ENCODE data around the gene FTO.

FTO gene

DNA sequence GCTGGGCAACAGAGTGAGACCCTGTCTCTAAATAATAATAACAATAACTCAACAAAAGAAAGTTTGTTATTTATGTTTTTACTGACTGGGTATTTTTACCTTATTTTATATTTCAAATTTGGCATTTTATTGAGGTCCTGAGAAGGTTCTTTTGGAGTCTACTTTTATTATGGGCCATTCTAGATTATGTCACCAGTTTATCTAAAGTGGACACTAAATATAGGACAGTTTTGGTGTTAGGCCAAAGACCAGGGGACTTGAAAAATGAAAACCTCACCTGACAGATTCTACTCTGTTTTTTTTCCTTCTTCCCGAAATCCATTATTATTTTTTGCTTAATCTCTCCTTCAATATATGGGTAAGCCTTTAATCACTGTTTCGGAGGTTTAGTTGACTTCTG lies 8.1 kb downstream of the FTO start:
- no peak for DNase-seq

DNA sequence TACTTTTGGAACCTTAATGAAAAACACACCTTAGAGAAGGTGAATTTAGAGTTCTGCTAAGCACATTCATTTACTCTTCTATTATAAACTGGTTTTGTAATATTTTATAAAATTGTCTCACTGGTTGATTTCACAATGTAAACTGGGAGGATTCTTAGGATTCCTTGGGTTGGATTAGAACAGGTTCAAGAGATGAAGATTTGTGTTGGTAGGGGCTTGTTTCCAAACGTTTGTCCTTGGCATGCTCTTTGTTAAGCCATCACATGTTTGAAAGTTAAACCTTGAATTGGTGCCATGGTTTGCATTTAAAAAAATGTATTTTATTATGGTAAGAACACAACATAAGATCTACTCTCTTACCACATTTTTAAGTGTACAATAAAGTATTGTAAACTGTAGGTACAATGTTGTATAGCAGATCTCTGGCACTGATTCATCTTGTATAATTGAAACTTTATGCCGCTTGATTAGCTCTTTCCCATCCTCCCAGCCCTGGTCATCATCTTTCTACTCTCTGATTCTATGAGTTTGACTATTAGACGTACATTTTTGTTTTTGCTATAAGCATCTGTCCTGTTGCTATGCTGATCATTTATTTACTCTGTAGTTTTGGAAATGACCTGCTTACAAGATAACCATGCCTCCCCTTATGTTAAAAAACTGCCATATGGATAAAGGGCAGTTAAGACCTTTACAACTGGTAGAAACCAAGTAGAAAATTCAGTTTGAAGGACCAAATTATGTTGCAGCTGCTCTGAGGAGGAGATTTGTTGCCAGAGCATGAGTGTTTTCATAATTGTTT lies 9.6 kb downstream of the FTO start:
- DNase-seq, result no peak

DNA sequence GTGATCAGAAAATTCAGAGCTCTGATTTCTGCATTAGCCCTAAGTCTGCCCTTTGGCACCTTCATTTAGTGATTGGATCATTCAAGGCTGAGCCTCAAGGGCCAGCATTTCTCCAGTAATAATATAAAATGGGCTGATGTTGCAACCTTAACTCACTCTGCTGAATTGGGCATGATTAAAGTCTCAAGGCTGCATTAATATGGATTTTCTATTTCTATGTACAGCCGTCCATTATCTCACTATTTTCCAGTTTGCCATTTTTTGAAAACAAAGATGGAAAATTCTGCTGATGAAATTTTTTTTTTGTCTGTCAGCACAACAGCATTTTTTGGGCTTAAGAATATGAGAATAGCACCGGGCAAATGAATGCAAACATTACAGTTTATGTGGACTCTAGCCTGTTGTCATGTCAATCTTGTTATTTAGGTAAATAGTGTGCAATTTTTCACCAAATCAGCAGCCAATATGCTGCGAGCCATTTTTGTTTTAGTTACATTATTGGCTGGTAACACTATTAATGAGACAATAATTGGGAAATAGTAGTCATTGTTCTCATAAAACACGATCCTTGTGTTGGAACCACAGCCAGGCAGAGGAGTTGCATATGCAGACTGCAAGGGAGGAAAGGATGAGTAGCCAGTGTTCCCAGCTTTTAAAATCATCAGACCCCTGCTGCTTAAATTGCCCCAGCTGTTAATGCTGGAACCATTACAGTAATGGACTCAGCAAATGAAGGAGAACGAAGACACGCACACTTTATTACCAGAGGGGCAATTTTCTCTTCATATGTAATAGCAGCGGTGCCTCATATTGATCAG lies 10.5 kb downstream of the FTO start:
- DNase-seq, result no peak

DNA sequence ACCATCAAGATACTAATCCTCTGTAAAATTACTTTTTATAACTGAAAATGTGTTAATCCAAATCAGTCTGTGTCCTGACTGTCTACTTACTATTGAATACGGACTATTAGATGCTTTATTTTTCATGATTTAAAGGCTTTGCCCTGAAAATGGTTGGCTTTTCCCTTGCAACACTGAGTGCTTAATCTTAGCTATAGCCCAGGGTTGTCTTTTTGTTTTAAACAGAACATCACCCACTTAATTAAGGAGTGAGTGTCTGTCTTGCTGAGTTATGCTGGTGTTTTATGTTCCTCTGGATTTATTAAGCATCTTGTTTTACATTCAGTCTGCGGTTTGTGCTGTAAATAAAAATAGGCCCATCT lies 11.0 kb downstream of the FTO start:
- no peak for DNase-seq

DNA sequence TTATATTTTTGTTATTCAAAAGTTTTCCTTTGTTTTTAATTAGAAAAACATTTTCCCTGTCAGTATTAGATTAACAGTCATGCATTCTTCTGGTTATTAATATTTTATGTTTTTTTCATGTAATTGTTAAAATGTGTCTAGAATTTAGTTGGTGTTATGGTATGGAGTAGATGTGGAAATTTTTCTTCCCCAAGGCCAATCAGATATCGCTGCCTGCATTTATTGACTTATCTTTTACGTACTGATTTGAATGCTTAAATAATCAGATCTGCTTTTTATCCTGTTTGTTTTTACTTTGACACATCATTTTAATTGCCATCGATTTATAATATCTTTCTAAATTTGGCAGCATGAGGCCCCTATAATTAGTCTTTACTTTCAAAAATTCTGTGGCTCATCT lies 13.6 kb downstream of the FTO start:
- no peak for DNase-seq

DNA sequence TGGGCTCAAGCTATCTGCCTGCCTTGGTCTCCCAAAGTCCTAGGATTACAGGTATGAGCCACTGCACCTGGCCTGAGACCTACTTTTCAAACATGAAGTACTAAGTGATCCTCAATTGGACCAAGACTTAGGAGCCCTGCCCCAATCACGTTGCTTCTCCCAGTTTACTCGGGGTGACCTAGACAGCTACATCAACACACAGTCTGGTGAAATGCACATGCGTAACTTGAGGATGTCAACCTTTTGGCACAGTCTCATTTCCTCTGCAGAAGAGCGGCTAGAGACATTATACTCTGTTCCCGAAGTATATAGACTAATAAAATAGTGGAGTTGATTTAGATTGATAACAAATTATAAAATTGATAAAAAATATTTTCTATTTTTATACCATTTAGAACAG lies 17.1 kb downstream of the FTO start:
- DNase-seq, result no peak

DNA sequence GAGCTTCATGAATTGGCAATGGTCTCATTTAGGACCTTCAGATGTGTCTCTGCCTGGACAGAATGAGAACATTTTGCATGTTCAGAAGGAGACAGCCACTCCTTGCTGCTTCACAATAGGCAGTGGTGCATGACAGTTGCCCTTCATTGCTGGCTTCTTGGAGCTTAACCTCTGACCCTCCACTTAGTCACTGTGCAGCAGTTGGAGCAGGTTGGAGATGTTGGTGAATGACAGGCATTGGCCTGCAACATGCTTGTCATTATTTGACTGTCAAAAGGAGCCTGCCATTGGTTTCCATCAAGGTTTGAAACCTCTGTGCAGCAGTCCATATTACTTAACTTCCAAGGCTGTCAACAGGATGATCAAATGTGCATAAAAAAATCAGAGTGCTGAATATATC lies 22.7 kb downstream of the FTO start:
- no peak for DNase-seq

DNA sequence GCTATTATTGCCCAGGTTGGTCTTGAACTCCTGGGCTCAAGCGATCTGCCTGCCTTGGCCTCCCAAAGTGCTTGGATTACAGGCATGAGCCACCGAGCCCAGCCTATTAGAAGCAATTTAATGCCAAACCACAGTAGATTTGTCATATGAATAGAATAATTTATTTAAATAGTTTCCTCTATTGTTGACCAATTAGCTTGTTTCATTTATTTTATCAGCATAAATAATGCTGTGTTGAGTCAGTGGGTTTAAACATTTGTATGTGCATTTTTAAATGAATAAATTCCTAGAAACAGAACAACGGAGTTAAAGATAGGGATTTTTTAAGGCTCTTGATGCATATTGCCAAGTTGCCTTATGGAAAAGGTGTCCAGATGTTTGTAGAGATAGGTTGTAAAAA lies 26.7 kb downstream of the FTO start:
- no peak for DNase-seq

DNA sequence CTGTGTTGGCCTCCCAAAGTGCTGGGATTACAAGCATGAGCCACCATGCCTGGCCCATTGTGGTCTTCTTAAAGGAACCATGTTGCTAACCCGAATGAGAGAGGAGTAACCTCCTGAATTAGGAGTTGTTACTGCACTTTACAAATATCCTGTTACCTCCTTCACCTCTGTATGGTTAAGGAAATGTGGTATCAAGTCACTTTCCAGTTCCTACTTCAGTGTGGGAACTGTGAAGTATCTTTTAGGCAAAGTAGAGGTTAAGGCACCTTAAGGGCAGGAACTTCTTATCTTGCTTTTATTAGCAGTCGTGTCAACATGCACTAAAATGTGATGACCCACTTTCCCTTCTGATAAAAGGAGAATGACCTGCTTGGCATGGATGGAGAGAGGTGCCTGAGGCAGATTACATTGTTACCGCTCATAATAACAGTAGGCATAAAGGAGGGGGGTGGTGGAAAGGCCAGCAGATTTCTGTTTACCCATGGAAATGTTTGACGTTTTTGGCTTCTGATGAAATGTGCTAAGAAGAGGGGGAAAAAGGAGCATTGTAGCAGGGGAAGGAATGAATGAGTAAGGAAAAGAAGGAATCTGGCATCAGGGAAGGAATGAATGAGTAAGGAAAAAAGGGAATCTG lies 28.5 kb downstream of the FTO start:
- no peak for DNase-seq

DNA sequence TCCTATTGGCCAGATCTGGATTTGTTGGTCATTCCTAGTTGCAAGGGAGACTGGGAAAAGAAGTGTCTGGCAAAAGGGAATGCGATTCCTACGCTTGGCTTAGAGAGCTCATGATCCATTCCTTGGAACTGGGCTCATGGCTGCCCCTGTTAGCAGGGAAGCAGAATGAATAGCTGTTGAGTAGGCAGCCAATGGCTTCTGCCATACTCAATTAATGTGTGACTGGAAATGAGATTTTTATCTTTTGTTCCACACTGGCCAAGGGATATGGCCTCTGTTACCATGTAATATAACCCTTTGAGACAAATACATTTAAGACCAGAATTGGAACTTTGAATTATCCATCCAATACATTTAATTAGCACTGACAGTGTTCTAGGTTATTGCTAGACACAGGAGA lies 31.0 kb downstream of the FTO start:
- no peak for DNase-seq

DNA sequence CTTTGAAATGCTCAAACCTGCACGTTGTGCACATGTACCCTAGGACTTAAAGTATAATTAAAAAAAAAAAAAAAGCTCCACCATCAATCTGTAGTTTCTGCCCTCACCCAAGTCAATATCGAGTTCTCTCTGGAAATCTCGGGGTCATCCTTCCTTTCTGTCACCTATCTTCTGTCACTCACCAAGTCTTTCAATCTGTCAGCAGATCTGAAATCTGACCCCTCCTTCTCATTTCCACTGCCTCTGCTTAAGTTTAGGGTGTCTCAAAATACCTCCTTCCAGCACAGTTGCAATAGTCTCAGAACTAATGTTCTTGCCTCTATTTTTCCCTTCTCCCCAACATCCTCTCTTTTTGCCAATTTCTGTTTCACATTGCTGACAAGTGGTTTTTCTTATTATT lies 32.3 kb downstream of the FTO start:
- DNase-seq, result no peak

DNA sequence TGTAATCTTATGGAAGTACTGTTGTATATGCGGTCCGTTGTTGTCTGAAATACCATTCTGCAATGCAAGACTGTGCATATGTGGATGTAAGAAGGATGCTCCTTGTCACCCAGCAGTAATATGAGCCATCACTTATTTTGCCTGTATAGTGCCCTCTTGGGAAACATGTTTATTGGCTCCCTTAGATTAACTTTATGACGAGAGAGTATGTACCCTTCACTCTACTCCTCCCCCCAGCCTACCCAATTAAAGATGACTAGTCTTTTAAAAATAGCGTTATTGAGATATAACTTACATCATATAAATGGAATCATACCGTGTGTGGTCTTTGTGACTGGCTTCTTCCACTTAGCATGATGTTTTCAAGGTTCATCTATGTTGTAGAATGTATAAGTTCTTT lies 33.6 kb downstream of the FTO start:
- DNase-seq, result no peak

DNA sequence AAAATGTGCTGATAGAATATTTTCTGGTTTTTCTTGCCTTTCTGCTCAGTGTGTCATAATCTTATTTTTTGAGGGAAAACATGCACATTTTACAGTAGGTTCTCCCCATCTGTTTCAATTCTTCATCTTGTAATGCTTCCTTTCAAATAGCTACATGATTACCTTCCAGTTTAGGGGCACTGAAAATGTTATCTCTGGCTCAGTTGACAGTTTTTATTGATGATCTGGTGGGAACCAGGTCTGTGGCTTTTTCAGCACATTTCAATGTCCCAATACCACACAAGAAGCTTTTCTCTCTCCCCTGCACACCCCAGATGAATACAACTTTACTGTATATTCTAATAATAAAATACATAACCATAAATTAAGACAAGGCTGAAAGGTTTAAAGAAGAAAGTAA lies 36.5 kb downstream of the FTO start:
- no peak for DNase-seq

DNA sequence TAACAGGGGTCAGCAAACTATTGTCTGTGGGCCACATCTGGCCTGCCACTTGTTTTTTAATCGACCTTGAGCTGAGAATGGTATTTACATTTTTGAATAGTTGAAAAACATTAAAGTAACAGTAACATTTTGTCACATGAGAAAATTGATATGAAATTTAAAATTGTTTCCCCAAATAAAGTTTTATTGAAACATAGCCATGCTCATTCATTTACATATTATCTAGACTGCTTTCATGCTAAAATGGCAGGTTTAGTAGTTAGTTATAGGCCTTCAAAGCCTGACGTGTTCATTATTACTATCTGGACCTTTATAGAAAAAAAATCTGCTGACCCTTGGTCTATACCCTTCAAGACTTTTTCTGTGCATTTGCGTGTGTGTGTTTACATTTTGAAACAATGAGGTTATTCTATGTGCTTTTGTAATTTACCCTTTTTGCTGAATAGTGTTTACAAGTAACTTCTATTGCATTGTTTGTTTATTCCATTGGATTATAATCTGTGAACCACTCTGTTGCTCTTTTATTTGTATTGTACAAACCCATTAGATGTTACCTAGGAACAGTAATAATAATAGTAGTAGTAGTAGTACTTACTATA lies 37.1 kb downstream of the FTO start:
- DNase-seq, result no peak

DNA sequence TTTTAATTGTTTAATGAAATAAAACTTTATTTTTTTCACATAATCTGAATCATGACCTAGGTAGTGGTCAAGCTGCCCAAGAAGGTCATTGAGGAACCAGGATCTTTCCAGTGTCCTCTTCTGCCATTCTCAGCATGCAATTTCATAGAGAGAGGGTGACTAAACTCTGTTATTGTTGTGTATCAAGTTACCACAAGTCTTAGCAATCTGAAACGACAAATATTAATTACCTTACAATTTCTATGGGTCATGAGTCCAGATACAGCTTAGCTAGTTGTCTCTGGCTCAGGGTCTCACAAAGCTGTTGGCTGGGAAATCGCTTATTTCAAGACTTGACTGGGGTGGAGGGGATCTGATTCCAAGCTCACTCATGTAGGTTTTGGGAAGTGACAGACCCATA lies 37.6 kb downstream of the FTO start:
- no peak for DNase-seq

DNA sequence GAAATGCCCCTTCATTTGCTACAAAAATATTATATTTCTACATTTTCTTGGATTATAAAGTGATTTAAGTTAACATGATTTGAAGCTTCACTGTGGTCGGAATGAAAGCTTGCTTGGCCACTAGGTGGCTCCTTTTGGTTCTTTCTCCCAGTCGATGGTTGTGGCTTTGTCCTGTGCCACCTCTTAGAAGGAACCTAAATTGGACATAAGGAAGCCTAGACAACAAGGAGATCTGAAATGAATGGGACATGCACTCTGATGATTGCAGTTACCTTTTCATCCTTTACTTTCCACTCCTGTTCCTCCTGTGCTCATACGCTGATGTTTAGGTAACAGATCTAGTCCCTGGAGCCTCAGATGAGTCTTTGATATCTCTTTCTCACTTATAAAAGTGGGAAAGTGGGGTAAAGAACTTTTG lies 39.2 kb downstream of the FTO start:
- DNase-seq, result peak in 1 of 2 experiments; percentile 9

DNA sequence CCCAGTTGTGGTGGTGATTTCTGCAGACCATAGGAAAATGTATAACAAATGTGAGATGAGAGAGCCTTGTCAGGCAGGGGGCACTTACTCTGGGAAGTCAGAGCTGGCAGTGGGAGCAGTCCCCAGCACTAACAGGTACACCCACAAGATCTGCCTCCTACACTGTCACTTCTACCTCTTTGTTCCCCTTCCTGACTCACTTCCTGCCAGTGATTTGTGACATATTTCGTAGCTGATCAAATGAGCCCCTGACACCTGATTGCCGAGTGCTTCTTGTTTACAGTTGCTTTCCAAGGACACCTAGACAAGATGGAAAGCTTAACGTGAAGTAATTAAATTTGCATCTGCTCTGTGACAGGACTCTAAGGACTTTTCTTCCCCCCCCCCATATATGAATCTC lies 40.5 kb downstream of the FTO start:
- DNase-seq, result no peak

DNA sequence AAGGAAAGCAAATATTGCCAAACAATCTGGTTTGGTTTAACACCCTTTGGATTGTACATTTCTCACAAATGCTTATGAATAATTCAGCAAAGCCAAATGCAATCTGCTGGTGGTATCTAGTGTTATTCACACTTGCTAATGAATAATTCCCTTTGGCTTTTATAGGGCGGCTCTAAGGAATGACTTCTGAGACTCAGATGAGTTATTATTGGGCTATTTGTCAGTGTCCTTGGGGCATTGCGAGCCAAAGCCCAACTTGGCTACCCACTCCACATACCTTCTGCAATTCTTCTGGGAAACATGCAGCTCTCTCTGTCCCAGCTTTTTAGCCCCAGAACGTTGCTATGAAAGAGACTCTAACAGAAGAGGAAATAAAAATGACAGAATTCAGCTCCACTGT lies 41.1 kb downstream of the FTO start:
- DNase-seq, result no peak

DNA sequence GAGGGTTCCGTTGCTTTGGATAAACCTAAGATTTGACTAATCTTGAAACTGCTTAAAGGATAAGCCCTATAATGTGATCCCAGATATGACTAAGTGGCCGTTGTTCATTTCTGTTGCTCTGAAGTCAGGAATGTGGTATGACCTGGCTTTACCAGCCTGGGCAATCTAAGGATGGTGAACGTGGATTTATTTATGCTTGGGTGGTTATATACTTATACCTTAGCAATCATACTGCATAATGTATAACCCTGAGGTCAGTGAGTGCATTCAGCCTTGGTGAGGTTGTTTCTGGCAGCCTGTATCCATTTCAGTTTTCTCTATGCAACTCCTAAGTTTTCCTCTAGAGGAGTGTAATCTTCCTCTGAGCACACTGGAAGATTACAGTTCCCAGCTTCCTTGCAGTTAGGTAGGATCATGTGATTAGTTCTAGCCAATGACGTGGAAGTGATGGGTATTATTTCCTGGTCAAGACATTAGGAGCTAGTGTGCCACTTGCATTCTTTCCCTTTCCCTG lies 41.9 kb downstream of the FTO start:
- no peak for DNase-seq

DNA sequence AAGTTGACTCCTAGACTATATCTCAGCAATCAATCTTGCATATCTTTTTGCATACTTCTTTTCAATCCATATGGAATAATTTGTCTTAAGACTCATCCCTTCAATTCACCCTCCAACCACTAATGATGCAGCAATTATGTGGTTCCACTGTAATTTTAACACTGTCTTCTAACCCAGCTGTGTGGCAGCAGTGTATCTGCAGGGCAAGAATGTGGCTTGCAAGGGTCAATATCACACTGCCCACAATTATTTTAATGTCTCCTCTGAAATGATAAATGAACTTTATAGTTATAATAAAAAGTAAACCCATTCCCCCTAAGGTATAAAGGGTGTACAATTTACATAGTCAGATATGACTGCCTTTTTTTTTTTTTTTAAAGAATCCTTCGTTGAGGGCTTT lies 48.6 kb downstream of the FTO start:
- DNase-seq, result no peak

DNA sequence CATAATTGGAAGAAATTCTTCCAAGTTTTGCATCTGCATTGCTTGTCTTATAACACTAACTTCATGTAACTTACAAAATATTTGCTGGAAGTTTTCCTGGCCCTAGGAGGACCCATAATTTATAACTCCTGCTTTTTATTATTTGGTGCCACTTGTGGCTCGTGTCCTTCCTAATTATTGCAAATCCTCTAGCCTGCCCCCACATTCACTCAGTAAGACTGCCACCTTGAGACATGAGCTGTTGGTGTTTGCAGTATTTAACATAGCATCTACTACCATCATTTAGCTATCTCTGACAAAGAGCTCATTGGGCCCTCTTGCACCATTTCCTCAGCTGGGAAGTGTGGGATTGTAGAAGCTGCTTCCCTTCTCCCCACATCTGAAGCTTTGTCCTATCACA lies 49.5 kb downstream of the FTO start:
- no peak for DNase-seq

DNA sequence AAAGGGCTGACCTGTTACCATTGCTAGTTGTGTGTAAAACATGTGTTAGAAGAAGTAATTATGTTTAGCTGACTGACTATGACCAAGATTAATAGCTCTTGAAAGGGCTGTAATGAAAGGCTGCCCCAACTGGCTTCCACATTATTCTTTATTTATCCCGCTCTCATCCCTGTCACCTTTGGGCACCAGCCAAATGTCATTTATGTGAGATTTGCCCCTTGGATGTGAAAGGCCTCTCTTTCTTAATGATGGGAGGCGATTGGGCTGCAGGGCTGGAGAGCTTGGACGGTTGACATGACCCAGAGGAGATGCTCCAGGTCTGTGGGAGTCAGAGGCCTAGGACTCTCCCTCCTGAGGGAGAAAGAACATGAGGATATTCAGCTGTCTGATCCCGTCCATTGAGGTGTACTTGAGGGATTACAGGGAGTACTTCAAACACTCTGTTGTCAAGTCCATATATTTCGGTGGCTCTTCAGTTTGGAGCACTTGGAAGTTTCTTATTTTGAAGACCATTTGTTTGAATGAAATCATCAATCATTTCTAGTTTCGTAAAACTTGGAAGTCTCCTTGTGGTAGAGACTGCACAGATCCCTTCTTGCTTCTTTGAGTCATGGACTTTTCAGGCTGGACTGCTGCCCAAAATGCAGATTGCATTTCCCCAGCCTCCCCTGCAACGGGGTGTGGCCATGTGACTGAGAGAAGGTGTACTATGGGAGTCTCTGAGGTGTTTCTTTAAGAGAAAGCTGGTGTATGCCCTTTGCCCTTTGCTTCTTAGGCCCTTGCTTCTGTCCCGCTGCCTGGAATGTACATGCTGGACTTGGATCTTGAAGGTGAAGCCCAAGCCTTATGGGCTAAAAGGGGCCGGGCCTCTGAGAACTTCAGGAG lies 51.3 kb downstream of the FTO start:
- peak; percentile 57 to 75 for DNase-seq

All from SHP77 (cell line).